Dermis blood vessel endothelial cell (primary cell): ENCODE measurements around the gene GPC6. TPM values are rescaled to one million over a fixed set of nuclear protein-coding genes. Genes with fewer than 3 reads are reported as not detected.
A peak's percentile ranks its signal among the peaks of the same experiment; 100 is the strongest.

ENCODE experiments used
- DNase-seq: peaks from one replicate; pipeline ENCODE4 v3.0.0; 2010
- total RNA-seq: library from RNA; depleted of rRNA; stranded (reverse); fragments of >200 nt; gene quantifications from 2 replicates; pipeline ENCODE4 v1.2.3, GENCODE V29; 2014

The GPC6 gene
- total RNA-seq, 1 donor from 2014 or later = 0.17 TPM

DNA sequence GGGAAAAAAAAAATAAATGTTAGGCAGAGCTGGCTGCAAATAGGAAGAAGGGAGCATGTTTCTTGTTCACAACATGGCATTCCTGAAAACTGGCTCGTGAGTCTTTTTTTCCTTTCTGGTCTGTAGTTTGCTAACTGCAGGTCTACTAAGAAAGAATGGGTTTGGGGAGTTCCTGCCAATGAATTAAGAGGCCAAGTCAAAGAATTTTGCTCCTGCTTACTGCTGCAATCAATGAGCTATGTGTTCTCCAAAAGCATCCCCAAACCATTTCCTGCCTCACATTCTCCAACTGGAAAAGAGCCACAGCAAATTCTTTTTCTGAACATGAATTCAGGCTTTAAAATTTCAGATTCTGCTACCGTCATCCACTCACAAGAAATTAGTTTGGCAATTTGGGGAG, 1164.3 kb downstream of the GPC6 start:
- no peak for DNase-seq

DNA sequence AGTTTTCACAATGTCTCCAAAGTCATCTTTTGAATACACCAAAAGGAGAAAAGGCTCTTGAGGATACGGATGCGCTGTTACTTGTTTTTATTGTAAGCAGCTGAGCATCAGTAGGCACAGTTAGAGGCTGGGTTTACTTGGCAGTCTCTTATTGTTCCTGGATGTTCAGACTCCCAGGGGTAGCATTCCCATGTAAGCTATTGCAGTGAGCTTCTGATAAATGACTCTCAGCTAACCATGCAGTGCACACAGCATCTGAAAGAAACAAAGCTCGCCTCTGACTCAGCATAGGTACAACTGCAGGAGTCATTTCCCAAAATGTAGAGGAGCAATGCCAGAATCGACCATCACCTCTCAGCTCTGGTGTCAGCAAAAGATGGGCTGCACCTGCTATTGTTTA, 1168.1 kb downstream of the GPC6 start:
- DNase-seq = no peak

DNA sequence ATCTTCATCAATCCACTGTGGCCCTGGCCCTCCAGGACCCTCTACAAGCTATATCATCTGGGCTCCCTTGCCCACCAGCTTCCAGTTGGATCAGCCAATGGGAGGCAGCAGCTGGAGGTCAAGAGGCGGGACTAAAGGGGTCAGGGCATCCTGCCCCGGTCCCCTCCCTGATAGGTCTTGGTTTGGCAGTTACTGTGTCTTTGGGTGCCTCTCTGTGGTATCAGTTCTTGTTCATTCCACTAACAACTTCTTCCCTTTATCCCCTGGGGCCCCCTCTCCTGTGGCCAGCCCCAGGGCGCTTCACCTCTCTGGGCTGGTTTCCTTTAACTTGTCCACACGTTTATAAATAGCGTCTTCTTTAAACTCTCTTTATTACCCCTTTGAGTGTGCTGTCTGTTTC, 1169.3 kb downstream of the GPC6 start:
- no peak for DNase-seq

DNA sequence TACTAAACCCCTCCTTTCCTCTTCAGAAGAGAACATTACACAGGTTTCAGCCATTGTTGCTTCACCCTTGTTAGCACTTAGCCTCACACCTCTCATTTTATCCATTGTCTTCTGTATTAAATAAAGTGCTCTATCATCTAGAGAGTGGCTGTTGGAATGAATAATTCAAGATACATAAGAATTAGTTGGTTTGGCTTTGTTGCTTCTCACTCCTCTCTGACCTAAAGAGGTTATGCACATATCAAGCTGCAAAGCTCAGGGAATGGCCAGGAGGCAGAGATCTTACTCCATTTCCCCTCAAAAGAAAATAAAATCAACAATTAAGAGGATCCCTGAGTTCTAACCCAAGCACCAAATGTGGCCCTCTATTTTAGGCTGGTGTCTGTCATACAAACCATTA, 1173.2 kb downstream of the GPC6 start:
- no peak for DNase-seq

DNA sequence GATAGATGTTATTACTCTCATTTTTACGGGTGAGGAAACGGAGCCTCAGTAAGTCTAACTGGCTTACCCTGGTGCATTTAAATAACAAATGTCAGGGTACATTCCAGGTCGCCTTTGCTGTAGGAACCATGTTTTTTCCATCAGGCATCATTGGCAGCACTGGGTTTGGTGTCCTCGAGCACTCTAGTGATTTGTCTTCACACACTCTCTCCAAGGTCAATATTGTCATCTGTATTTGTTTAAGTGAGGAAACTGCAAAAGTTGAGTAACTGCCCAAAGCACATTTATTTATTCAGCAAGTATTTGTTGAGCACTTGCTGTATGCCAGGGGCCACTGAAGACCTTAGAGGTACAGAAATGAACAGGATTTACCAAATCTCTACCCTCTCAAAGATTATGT, 1174.3 kb downstream of the GPC6 start:
- no peak for DNase-seq

DNA sequence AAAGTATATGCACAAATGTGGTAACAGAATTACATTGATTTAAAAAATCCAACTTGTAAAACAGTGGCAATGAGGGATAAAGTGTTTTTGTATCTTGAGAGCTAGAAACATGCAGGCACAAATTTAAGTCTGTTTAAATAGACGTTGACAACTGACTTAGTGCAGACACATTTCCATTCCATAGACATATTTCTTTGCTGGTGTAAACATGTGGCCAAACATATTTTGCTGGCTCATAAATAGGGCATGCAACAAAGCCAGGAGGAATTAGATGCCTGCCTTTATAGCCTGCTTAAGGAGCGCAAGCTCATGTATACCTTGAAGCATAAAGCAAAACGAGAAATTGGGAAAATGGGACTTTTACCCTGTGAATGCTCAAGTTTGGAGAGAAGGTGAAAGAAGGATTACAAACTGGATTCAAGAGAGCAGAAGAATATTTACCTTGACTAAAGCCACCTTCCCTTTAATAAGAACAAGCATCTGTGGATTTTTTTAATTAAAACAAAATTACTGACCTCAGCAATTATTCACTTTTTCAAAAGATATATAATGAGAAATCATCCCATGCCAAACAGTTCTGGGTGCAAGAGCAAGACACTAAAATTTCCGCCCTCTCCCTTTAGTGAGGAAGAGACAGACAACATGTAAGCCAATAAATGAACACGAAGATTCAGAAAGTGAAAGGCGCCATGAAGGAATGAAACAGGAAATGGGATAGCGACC, 1181.9 kb downstream of the GPC6 start:
- no peak for DNase-seq

DNA sequence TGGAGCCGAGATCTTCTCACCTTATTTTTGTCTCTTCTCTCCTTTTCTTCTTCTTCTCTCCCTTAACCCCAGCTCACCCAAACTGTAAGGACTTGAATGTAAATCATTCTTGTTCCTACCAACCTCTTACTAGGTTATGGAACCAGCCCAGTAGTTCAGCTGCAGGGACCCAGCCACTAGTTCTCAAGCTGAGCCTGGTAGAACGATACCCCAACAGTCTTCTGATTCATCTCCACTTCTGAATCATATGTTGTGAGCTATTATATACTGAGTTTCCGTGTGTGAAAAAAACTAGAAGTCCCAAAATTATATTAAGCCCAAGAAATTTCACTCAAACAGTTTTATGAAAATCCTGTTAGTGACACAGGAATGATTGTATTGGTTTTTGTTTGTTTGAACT, 1185.1 kb downstream of the GPC6 start:
- no peak for DNase-seq

DNA sequence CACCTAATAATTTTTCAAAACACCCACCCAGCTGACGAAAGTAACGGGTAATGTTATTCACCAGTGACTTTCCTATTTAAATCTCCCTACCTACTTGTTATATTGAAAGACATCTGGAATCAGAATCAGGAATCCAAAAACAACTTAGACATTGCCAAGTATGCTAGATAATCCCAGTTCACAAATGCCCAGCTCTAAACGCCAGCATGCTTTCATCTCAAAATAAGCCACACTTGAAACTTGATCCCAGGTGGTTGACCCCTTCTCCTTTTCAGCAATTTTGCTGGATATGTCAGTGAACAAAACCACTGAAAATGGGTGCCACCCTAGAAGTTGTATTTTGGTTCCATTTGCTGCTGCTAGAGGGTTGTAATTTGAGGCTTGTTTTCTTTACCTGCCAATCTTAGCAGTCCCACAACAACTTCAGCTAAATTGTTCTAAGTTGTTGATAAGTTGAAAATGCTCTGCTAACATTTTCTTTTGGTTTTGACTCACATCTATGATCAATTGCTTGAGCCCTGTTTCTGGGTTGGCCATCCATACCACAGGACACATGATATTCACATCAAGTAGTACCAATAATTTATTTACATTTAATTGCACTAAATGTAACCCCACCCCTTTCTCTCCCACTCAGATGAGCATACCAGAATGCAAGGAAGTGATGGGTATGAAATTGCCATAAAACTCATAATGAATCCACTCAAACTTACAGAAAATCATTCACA, 1186.4 kb downstream of the GPC6 start:
- DNase-seq = no peak

DNA sequence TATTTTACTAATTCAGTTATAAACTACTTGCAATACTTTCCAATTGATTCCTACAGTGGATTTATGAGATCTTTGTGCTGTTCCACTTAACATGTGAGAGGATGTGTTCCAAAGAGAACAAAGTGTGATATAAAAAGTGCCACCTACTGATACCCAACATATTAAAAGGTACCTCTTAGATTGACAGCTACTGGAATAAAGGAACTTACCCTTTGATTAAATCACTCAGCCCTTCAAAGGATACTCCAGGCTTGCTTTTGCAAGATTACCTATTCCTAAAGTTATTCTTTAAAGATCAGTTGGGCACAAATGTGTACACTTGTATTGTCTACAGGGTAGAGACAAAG, 1187.0 kb downstream of the GPC6 start:
- no peak for DNase-seq

DNA sequence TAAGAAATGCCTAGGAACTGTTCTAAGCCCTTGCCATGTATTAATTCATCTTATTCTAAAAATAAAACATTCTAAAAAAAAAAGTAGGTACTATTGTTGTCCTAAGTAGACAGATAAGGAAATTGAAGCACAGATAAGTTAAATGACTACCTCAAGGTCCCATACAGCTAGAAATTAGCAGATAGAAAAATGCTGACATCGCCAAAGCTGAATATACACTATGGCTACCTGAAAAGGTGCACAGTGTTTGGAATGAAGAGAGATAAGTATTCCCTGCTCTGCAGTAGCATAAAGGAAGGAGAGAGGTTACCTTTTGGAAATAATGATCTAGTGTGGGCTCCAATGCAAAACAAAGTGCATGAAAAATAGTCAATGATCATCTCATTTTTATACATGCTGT, 1187.5 kb downstream of the GPC6 start:
- no peak for DNase-seq

DNA sequence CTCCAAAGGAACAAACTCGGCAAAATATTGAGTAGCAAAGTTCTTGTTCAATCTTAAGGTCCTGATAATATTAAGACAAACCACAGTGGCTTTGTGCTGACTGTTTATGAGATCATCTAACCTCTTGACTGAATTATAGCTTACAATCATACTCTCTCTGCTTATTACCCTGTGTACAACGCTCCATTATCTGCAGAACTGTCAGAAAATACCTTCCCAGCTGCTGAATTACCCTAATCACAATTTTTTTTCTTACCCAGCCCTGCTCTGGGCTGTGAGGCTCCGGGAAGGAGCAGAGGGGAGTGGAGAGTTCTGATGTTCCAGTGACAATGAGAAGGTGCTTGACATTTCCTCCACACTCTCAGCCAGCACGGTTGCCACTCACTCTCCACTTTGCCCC, 1188.1 kb downstream of the GPC6 start:
- no peak for DNase-seq

DNA sequence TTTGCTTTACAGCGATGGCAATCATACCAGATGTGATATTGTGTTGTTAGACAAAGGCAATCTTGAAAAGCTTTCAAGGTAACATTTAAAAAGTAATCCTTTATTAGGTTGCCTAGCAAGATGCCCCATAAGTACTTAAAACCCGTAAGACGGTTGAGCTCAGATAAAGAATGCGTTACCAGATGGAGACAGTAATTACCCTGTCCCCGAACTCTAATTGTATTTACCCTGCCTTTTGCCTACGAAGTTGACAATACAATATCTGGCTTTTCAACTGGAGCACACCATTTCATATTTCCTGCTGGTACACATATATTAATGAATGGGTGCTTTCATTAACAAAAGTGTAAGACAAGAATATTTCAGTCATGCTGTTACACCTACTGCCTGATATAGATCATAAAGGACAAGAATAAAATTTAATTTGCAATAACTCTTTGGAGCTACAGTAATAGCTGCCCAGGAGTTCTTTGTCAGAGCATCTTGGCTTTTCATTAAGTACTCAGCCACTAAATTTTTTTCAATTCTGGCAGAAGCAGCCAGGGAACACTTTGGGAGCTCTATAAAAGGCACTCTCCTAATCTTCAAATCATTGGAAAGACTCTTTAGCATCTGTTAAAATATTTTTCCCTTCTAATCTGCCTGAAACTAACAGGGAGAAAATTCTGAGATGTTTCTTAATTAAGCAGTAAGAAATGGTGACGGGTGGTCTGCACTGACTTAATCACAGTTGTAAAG, 1189.1 kb downstream of the GPC6 start:
- no peak for DNase-seq

DNA sequence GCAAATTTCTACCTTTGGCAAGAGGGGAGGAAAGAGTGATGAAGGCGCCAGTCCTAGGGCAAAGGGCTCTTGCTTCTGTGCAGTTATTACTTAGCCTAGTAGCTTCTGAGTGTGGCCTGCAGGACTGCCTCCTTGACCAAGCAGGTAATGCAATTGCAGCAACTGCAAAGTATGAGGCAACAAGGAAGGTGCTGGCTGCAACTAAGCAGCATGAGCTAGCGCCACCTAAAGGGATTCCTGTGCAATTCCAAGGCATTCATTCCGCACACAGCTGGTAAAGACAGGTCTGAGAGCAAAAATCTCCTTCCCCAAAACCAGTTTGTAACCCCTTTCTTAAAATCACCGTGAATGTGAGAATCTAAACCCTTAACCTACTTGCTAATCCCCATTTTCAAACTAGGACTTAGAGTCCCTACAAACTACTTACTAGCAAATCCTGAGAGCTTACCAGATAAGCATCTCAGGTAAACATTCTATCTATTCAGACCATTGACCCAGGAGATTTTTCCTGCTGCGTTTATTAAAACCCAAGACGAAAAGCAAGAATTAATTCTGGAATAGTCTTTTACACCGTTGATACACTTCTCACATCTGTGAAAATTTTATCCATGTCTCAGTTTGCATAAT, 1190.0 kb downstream of the GPC6 start:
- peak; percentile 16 for DNase-seq

DNA sequence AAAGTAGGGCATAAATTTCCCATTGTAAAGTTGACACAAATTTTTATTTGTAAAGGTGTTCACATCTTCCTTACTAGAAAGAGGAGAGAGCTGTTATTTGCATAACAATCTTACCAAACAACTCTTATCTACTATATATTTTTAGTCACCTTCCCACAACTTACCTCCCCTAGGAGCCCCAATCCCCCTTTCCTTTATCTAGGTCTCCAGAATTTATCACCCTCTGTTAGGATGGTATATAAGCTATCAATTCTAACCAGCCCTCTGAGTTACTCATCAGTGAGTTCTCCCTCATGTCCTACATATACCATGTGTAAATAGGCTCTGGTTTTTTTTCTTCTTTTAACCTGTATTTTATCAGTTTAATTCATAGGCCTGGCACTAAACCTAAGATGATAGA, 1190.7 kb downstream of the GPC6 start:
- DNase-seq = no peak

DNA sequence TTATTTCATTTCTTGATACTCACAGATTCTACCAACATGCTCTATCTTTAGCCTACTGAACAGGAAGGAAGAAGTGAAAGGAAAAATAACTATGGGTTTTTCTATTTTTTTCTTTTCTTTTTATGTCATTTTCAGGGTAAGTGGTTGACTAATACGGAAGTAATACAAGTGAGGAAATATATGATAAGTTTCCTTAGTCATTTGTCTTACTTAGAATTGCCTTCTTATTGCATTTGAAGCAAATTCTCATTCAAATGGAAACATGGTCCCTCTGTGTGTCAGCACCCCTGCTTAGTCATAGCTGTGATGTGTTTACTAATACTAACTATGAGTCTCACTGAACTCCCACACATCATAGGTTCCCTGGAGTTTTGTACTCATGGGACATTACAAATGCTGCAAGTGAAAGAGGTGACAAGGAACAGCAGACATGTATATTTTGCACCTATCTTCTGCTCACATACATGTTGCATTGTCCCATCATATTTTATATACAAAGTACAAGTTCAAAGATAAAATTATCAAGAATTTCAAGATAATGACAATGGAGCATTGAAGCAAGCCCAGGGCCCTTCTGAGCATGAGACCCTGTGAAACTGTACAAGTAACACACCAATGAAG, 1192.8 kb downstream of the GPC6 start:
- no peak for DNase-seq

DNA sequence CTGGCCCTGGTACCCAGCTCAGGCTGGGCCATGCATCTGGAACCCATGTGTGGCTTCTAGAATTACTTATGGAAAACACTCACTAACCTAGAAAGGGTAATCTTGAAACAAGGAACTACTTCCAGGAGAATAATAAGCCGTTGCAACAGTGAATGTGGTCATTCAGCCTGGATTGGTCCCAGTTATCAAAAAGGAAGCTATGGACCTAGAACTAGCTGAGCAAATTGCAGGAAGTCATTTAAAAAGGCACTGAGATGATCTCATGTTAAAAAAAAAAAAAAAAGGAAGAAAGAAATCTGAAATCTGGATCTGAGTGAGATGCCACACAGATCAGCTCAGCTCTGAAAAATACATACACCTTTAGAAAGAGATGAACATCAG, 1193.3 kb downstream of the GPC6 start:
- DNase-seq = no peak

DNA sequence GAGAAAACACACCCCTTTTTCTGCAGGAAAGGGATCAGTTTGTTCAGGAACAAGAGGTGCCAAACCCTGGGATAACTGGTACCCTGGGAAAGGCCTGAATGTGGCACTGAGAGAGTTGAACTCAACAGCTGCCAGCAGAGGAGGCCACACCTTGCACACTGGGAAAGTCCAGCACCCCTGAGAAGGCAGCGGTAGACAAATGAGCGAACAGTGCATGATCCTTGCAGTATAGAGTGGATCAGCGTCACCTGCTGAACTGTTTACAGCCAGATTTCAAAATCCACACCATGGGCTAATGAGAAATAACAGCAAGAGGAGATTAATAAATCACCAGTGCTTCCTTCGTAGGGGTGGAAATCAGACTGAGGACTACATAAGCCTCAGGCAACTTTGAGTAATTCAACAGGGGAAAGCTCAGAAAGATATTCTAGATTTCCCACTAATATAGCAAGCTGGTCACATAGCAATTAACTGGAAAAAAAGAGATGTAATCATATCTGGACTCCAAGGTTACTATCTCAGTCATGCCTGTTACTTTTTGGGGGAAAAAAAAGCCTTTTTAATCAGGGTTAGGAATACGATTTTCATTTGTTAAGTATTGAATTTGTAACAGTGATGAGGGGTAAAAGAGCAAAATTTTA, 1200.8 kb downstream of the GPC6 start:
- DNase-seq = no peak

DNA sequence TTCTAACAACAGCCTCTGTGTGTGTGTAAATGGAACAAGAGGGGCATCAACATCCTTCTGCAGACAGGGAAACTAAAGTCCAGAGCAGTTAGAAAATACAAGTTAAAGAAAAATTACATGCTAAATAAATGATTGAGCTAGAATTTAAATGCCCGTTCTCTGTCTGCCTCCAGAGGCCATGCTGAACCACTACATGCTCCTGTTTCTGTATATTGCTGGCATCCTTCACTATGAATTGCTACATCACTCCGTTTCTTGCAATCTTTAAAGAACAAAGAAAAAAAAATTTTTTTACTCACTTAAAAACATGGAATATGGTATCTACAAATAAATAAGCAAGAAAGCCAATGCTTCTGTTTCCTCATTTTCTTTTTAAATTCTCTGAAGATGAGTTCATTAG, 1205.0 kb downstream of the GPC6 start:
- no peak for DNase-seq

DNA sequence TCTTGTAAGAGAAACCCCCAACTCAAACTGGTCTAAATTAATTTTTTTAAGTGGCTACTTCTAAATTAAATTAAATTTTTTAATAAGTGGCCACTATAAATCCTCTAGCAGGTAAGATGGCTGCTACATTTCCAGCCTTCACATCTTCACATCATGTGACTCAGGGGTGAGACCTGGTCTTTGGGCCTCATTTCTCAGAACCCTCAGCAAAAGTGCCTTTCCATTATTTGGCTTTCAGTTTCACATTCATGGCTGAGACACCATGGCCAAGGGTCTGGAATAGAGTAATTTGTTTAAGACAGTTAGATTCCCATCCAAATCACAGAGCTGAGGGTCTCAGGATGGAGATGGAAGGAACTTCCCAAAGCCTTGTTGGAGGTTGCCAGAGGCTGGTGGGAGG, 1205.4 kb downstream of the GPC6 start:
- DNase-seq = no peak

DNA sequence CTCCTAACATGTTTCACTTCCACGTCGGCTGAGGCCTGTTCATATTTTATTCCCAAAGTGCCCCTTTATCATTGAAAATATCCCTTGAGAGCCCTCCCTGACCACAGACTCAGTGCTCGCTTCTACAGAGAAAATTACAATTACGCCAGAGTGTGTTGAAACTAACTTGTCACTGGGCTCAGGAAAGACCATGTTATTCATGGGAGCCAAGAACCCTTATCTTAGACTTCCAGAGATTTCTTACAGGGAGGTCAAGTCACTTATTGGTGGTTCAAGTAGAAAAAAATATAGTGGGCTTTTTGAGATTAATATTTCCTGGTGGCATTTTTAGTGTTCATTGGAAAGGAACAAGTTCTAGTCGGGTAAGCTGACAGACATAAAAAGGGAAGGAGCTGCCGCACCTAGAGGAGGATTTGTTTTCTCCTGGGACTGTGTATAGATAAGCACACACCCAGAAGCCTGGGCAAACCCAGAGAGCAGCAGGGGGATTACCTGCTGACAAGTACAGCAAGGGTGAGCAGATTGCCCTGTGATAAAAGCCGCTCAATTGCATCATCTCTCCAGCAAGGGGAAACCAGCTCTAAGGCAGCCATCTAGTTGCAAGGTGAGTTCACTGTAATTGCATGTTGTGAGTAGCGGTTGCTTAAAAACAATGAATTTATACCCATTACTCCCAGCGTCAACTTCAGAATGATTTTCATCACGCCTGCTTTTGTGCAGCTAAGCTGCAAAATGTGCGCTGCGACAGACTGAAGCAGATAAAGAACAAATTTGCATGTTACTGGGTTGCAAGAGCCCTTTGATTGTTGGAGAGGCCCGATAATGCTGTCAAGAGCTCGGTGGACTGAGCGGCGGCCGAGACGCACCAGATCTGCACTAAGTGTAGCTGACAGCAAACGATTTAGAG, 1206.7 kb downstream of the GPC6 start:
- DNase-seq = no peak

DNA sequence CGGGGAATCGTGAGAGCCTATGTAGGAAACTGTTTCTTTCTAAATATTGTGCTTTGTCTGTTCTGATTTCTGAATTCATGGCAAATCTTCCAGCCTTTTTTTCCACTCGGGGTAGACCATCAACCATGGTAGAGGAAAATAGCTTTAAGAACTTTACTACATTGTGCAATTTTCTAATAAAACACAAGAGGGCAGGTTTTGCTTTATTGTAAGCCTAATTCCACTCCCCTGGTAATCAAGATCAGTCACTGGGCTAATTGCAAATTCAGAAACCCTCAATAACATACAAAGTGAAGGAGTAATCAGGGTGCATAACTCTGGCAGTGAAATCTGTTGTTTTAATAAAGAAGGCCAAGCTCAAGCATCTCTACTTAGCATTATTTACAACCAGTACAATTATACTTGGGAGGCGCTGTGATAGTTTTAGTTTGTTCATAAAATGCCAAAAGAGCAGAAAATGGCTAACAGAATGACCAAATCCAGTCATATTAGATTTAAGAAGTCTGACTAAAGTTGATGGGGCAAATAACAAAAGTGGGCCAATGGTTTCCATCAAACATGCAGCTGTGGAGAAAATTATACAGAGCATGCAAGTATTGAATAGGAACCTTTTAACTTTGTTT, 1209.1 kb downstream of the GPC6 start:
- DNase-seq = peak; percentile 66
